MM.1S (cell line): ENCODE results near the gene ANKRD2.

Experiments used
- DNase-seq: peaks from one replicate; pipeline ENCODE4 v3.0.0-alpha.2; 2015
- H2AFZ ChIP-seq: fragments of 300-600 bp; sonication (generic); 2 replicates; pipeline ENCODE4 v1.6.0; 2016; ENCODE audit warnings: antibody characterized with exemption, low read length
- H3F3A ChIP-seq: fragments of 300-600 bp; sonication (generic); 2 replicates; pipeline ENCODE4 v1.6.1; 2016; ENCODE audit warnings: mild to moderate bottlenecking, antibody characterized with exemption, low read length, moderate library complexity, mixed read lengths; ENCODE audit not compliant: insufficient read depth
- H3K27ac ChIP-seq: fragments of 300-600 bp; sonication (generic); 2 replicates; pipeline ENCODE4 v1.5.1; 2016; ENCODE audit warnings: mild to moderate bottlenecking, low read length
- H3K27me3 ChIP-seq: fragments of 300-600 bp; sonication (generic); replicated peaks from 2 replicates; pipeline ENCODE4 v1.6.0; 2016; ENCODE audit warnings: low read length; ENCODE audit not compliant: insufficient read depth
- H3K36me3 ChIP-seq: fragments of 300-600 bp; sonication (generic); replicated peaks from 2 replicates; pipeline ENCODE4 v1.6.1; 2016; ENCODE audit warnings: mild to moderate bottlenecking, low read length, mixed read lengths; ENCODE audit not compliant: insufficient read depth
- H3K4me1 ChIP-seq: fragments of 300-600 bp; sonication (generic); 2 replicates; pipeline ENCODE4 v1.6.1; 2016; ENCODE audit warnings: low read length, mixed read lengths
- H3K4me2 ChIP-seq: fragments of 300-600 bp; sonication (generic); 2 replicates; pipeline ENCODE4 v1.6.0; 2016; ENCODE audit warnings: low read depth, low read length
- H3K4me3 ChIP-seq: fragments of 300-600 bp; sonication (generic); 2 replicates; pipeline ENCODE4 v1.5.1; 2016; ENCODE audit warnings: low read length, mixed read lengths
- H3K79me2 ChIP-seq: fragments of 300-600 bp; sonication (generic); 2 replicates; pipeline ENCODE4 v1.6.1; 2016; ENCODE audit warnings: mixed run types, low read length, mixed read lengths
- H3K9ac ChIP-seq: fragments of 300-600 bp; sonication (generic); 2 replicates; pipeline ENCODE4 v1.6.1; 2016; ENCODE audit warnings: low read length, mixed read lengths
- H3K9me2 ChIP-seq: fragments of 300-600 bp; sonication (generic); replicated peaks from 2 replicates; pipeline ENCODE4 v1.6.1; 2016; ENCODE audit warnings: mild to moderate bottlenecking, low read length, mixed read lengths; ENCODE audit not compliant: insufficient read depth
- H3K9me3 ChIP-seq: fragments of 300-600 bp; sonication (generic); replicated peaks from 2 replicates; pipeline ENCODE4 v1.6.1; 2016; ENCODE audit warnings: mild to moderate bottlenecking, low read length, mixed read lengths; ENCODE audit not compliant: insufficient read depth
- H4K20me1 ChIP-seq: fragments of 300-600 bp; sonication (generic); 2 replicates; pipeline ENCODE4 v1.6.1; 2016; ENCODE audit warnings: mild to moderate bottlenecking, low read length, moderate library complexity, mixed read lengths; ENCODE audit not compliant: insufficient read depth
- EZH2 ChIP-seq: fragments of 300-600 bp; sonication (generic); optimal IDR thresholded peaks from 2 replicates; pipeline ENCODE3; 2017; ENCODE audit warnings: low read depth, mild to moderate bottlenecking, antibody characterized with exemption, low read length, mixed read lengths
- EZH2phosphoT487 ChIP-seq: fragments of 300-600 bp; sonication (generic); IDR thresholded peaks from 2 replicates; pipeline ENCODE4 v1.6.1; 2018; ENCODE audit warnings: antibody characterized with exemption, low read length
- TF ChIP-seq, protein P1 (sequence below): fragments of 300-600 bp; sonication (generic); IDR thresholded peaks from 2 replicates; pipeline ENCODE4 v1.5.1; 2016; ENCODE audit warnings: antibody characterized with exemption, low read length, mixed read lengths

Gene ANKRD2

DNA sequence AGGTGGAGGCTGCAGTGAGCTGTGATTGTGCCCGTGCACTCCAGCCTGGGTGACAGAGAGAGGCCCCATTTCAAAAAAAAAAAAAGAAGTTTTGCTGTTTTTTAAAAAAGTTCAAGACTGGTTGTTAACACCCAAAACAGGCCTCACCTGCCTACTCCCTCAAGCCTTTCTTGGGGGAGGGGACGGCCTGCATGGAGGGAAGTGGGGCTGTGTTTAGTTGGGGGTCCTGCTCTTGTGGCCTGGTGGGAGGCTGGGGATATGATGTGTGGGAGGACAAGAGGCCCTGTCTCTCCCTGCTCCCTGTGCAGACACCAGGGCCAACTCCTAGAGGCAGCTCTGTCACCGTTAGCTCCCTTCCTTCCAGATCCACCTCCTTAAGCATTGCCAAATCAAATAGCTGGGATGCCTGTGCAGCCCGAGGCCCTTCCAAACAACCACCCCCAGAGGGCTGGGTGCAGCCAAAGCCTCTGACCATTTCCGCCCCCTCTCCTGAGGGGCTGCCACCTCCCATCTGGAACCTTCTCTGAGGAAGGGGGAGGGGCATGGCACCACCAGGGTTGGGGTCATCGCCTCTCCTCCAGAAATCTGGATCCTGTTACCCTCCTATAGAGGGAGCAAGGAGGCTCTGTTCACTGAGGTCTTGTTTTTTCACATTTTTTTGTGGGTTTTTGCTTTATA is 32.9 kb upstream of the ANKRD2 start:
- H3K9me2 ChIP-seq, result no peaks in the 10 kb centered on the region
- H3K27me3 ChIP-seq, result no peaks in the 10 kb centered on the region
- no peaks in the 10 kb centered on the region for H3F3A ChIP-seq
- H3K4me2 ChIP-seq, result no peak overlapping the region
- no peak overlapping the region for H2AFZ ChIP-seq
- H3K4me1 ChIP-seq, result no peaks in the 10 kb centered on the region
- H3K9me3 ChIP-seq, result no peaks in the 10 kb centered on the region
- H4K20me1 ChIP-seq, result no peaks in the 10 kb centered on the region
- H3K4me3 ChIP-seq, result no peak overlapping the region
- TF ChIP-seq EZH2, result no peak
- no peaks in the 10 kb centered on the region for H3K79me2 ChIP-seq
- no peak overlapping the region for H3K9ac ChIP-seq
- no peak for DNase-seq
- H3K36me3 ChIP-seq, result no peaks in the 10 kb centered on the region
- H3K27ac ChIP-seq, result no peak overlapping the region

DNA sequence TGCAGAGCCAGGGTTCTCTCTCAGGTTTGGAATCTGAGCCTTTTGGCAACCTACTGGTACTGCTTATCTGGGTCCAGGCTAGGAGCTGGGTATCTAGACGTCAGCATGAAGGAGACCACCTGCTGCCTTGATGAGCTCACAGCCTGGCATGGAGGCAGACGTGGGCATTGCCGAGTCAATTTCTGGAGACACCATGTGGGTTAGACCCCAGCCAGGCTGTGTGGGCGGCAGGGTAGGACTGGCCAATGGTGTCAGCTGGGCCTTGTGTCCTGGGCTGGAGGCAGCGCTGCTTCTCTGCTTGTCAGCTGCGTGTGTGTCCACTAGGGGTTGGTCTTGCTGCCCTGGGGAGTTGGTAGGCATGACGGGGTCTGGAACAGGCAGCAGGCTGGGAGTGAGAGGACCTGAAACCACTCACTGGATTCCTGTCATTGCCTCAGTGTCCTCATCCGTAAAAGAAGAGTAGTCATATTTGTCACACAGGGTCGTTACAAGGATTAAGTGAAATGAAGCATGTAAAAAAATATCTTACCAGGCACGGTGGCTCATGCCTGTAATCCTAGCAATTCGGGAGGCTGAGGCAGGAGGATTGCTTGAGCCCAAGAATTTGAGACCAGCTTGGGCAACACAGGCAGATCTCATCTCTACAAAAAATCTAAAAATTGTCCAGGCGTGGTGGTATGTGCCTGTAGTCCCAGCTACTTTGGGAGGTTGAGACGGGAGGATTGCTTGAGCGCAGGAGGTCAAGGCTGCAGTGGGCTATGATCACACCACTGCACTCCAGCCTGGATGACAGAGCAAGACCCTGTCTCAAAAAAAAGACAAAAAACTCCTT is 31.7 kb upstream of the ANKRD2 start:
- Histone ChIP-seq H3K27ac (no peak overlapping the region), H3K9me2 (no peaks in the 10 kb centered on the region), H3K79me2 (no peaks in the 10 kb centered on the region), H3K9ac (no peak overlapping the region), H3K27me3 (no peaks in the 10 kb centered on the region), H3F3A (no peaks in the 10 kb centered on the region), H3K4me3 (no peak overlapping the region), H3K36me3 (no peaks in the 10 kb centered on the region), H2AFZ (no peak overlapping the region), H3K4me2 (no peak overlapping the region), H4K20me1 (no peaks in the 10 kb centered on the region), H3K4me1 (no peaks in the 10 kb centered on the region), H3K9me3 (no peaks in the 10 kb centered on the region)
- DNase-seq, result no peak
- TF ChIP-seq, protein P1, sequence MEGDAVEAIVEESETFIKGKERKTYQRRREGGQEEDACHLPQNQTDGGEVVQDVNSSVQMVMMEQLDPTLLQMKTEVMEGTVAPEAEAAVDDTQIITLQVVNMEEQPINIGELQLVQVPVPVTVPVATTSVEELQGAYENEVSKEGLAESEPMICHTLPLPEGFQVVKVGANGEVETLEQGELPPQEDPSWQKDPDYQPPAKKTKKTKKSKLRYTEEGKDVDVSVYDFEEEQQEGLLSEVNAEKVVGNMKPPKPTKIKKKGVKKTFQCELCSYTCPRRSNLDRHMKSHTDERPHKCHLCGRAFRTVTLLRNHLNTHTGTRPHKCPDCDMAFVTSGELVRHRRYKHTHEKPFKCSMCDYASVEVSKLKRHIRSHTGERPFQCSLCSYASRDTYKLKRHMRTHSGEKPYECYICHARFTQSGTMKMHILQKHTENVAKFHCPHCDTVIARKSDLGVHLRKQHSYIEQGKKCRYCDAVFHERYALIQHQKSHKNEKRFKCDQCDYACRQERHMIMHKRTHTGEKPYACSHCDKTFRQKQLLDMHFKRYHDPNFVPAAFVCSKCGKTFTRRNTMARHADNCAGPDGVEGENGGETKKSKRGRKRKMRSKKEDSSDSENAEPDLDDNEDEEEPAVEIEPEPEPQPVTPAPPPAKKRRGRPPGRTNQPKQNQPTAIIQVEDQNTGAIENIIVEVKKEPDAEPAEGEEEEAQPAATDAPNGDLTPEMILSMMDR, result no peak
- TF ChIP-seq EZH2 (no peak), EZH2phosphoT487 (no peak)

DNA sequence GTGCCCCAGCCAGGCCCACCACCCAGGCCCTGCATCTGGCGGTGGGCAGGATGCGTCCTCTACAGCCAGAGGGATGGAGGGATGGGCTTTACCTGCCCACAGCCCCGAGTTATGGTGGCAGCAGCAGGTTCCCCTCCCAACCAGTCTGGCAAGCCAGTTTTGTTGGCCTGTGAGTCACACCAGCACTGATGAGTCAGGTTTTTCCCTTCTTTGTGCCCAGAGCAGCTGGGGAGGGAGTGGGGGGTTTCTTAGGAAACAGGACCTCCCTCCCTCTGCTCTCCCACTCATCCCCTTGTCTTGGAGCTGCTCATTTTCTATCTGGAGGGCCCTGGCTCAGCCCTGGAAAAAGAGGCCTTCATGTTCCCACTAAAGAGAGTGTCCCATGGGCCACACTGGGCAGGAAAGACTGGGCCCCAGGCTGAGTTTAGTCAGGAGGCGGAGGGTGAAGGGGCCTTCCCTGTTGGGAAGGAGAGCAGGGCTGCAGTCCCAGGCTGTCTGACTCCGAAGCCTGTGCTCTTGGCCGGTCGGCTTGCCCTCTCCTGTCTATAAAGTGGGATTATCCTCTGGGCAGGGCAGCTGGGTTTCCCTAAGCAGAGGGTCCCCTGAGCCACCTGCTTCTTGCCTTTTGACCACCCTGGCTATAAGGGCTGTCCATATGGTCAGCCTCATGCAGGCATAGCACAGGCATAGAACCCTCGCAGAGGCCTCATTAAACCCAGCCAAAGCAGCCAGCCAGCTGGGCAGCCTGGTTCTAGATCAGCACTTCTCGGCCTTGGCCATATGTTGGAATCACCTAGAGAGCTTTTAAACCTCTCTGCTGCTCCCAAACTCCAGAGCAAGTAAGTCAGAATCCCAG is 30.2 kb upstream of the ANKRD2 start:
- no peaks in the 10 kb centered on the region for H3K9me2 ChIP-seq
- H3K4me2 ChIP-seq, result no peak overlapping the region
- H3K36me3 ChIP-seq, result no peaks in the 10 kb centered on the region
- no peak overlapping the region for H3K27ac ChIP-seq
- H2AFZ ChIP-seq, result no peak overlapping the region
- no peaks in the 10 kb centered on the region for H3F3A ChIP-seq
- H3K27me3 ChIP-seq, result no peaks in the 10 kb centered on the region
- H3K9ac ChIP-seq, result no peak overlapping the region
- no peak overlapping the region for H3K4me3 ChIP-seq
- H4K20me1 ChIP-seq, result no peaks in the 10 kb centered on the region
- no peak for TF ChIP-seq EZH2
- no peak for TF ChIP-seq EZH2phosphoT487
- TF ChIP-seq, protein P1, result no peak
- no peaks in the 10 kb centered on the region for H3K4me1 ChIP-seq
- no peak for DNase-seq
- no peaks in the 10 kb centered on the region for H3K79me2 ChIP-seq
- H3K9me3 ChIP-seq, result no peaks in the 10 kb centered on the region
